Osteocyte (in vitro differentiated cells): Measurements from ENCODE around the gene PLD5. TPM values are rescaled to one million over a fixed set of nuclear protein-coding genes. Genes with fewer than 3 reads are reported as not detected.

Experiments
- DNase-seq: peaks from one replicate; pipeline ENCODE4 v3.0.0; 2021; ENCODE audit warnings: mixed read lengths; ENCODE audit not compliant: unreplicated experiment; ENCODE audit errors: extremely low spot score
- H3K27ac Mint-ChIP-seq: one replicate; pipeline ENCODE4 v1.8.0; 2021; ENCODE audit warnings: mild to moderate bottlenecking, mixed read lengths; ENCODE audit not compliant: unreplicated experiment
- H3K27me3 Mint-ChIP-seq: one replicate; pipeline ENCODE4 v1.8.0; 2021; ENCODE audit warnings: mixed read lengths; ENCODE audit not compliant: unreplicated experiment
- H3K36me3 Mint-ChIP-seq: one replicate; pipeline ENCODE4 v1.8.0; 2021; ENCODE audit warnings: mixed read lengths; ENCODE audit not compliant: unreplicated experiment
- H3K4me1 Mint-ChIP-seq: one replicate; pipeline ENCODE4 v1.8.0; 2021; ENCODE audit warnings: mixed read lengths; ENCODE audit not compliant: unreplicated experiment
- H3K4me3 Mint-ChIP-seq: one replicate; pipeline ENCODE4 v1.8.0; 2021; ENCODE audit warnings: mild to moderate bottlenecking, moderate library complexity, mixed read lengths; ENCODE audit not compliant: unreplicated experiment
- H3K9me3 Mint-ChIP-seq: one replicate; pipeline ENCODE4 v1.8.0; 2021; ENCODE audit warnings: mixed read lengths; ENCODE audit not compliant: unreplicated experiment
- total RNA-seq: library from RNA; stranded (reverse); gene quantifications from 2 replicates; pipeline ENCODE4 v1.2.1, GENCODE V29; 2021
- TF ChIP-seq, protein P1 (sequence below): fragments of 200-600 bp; sonication (generic); IDR thresholded peaks from 2 replicates; pipeline ENCODE4 v1.5.0; 2021; ENCODE audit warnings: antibody characterized with exemption, mild to moderate bottlenecking, moderate library complexity

The PLD5 gene
- total RNA-seq, 1 donor from 2014 or later: not detected

DNA sequence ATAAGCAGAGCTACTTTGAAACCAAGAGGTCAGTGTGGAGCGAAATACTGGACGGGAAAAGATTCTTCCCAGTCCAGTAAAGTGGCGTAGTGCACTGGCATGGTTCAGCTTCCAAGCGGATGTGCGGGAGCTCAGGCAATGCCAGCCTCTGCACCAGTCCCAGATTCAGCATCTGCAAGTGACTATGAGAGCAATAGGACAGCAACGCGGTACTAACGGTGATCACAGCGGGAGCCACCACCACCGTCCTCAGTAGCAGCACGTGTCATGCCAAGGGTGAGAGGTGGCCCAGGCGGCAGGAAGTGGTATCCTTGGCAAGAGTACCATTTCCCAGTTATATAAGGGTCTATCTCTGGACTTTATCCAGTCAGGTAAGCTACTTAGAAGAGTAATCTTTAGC lies 17.8 kb downstream of the PLD5 start:
- no peaks in the 10 kb centered on the region for H3K4me1 Mint-ChIP-seq
- H3K9me3 Mint-ChIP-seq: peaks cover 6% of the 10 kb centered on the region
- H3K36me3 Mint-ChIP-seq: no peaks in the 10 kb centered on the region
- no peaks in the 10 kb centered on the region for H3K27me3 Mint-ChIP-seq
- H3K27ac Mint-ChIP-seq: no peak overlapping the region
- DNase-seq: no peak
- no peak overlapping the region for H3K4me3 Mint-ChIP-seq
- TF ChIP-seq, protein P1, sequence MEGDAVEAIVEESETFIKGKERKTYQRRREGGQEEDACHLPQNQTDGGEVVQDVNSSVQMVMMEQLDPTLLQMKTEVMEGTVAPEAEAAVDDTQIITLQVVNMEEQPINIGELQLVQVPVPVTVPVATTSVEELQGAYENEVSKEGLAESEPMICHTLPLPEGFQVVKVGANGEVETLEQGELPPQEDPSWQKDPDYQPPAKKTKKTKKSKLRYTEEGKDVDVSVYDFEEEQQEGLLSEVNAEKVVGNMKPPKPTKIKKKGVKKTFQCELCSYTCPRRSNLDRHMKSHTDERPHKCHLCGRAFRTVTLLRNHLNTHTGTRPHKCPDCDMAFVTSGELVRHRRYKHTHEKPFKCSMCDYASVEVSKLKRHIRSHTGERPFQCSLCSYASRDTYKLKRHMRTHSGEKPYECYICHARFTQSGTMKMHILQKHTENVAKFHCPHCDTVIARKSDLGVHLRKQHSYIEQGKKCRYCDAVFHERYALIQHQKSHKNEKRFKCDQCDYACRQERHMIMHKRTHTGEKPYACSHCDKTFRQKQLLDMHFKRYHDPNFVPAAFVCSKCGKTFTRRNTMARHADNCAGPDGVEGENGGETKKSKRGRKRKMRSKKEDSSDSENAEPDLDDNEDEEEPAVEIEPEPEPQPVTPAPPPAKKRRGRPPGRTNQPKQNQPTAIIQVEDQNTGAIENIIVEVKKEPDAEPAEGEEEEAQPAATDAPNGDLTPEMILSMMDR: no peak

GRCh38 chr1:242489545-242489944 lies 35.0 kb downstream of the PLD5 start:
- H3K4me1 Mint-ChIP-seq: no peaks in the 10 kb centered on the region

GRCh38 chr1:242477944-242478343 lies 46.6 kb downstream of the PLD5 start:
- TF ChIP-seq, protein P1: no peak
- no peak for DNase-seq

More at GRCh38 chr1:242489545-242489944, 35.0 kb downstream of the PLD5 start:
- no peaks in the 10 kb centered on the region for H3K36me3 Mint-ChIP-seq
- TF ChIP-seq, protein P1: no peak
- no peak overlapping the region for H3K27ac Mint-ChIP-seq
- H3K4me3 Mint-ChIP-seq: no peak overlapping the region
- DNase-seq: no peak
- no peaks in the 10 kb centered on the region for H3K27me3 Mint-ChIP-seq
- H3K9me3 Mint-ChIP-seq: peaks cover 21% of the 10 kb centered on the region

GRCh38 chr1:242470774-242471173 lies 53.7 kb downstream of the PLD5 start:
- Mint-ChIP-seq H3K36me3 (no peaks in the 10 kb centered on the region), H3K27me3 (no peaks in the 10 kb centered on the region), H3K4me1 (no peaks in the 10 kb centered on the region), H3K27ac (no peak overlapping the region), H3K9me3 (peaks cover 7% of the 10 kb centered on the region), H3K4me3 (no peak overlapping the region)
- no peak for DNase-seq
- TF ChIP-seq, protein P1: no peak

More at GRCh38 chr1:242477944-242478343, 46.6 kb downstream of the PLD5 start:
- Mint-ChIP-seq H3K4me1 (no peaks in the 10 kb centered on the region), H3K9me3 (peaks cover 21% of the 10 kb centered on the region), H3K27me3 (no peaks in the 10 kb centered on the region), H3K27ac (no peak overlapping the region), H3K4me3 (no peak overlapping the region), H3K36me3 (no peaks in the 10 kb centered on the region)

DNA sequence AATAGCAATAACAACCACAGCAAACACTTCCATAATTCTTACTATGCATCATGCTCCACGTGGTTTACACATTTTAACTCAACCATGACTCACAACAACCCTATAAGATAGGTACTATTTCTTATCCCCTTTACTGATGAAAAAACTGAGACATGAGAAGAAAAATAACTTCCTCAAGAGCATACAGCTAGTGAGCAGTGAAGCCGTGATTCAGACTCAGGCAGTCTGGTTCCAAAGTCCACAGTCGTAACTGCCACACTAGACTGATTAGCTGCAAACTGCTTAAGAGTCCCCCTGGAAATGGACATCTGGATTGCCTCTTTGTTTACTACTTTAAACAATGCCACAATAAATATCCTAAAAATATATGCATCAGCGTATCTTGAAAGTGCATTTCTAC lies 55.7 kb downstream of the PLD5 start:
- H3K36me3 Mint-ChIP-seq: no peaks in the 10 kb centered on the region
- no peaks in the 10 kb centered on the region for H3K27me3 Mint-ChIP-seq
- no peak overlapping the region for H3K27ac Mint-ChIP-seq
- H3K4me1 Mint-ChIP-seq: no peaks in the 10 kb centered on the region
- no peak for DNase-seq
- TF ChIP-seq, protein P1: no peak
- H3K4me3 Mint-ChIP-seq: no peak overlapping the region
- no peaks in the 10 kb centered on the region for H3K9me3 Mint-ChIP-seq
